ENCODE results near the gene HOXD12. TPM values are rescaled to one million over a fixed set of nuclear protein-coding genes. Genes with fewer than 3 reads are reported as not detected.

Gene HOXD12, protein sequence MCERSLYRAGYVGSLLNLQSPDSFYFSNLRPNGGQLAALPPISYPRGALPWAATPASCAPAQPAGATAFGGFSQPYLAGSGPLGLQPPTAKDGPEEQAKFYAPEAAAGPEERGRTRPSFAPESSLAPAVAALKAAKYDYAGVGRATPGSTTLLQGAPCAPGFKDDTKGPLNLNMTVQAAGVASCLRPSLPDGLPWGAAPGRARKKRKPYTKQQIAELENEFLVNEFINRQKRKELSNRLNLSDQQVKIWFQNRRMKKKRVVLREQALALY
- total RNA-seq, result not detected

DNA sequence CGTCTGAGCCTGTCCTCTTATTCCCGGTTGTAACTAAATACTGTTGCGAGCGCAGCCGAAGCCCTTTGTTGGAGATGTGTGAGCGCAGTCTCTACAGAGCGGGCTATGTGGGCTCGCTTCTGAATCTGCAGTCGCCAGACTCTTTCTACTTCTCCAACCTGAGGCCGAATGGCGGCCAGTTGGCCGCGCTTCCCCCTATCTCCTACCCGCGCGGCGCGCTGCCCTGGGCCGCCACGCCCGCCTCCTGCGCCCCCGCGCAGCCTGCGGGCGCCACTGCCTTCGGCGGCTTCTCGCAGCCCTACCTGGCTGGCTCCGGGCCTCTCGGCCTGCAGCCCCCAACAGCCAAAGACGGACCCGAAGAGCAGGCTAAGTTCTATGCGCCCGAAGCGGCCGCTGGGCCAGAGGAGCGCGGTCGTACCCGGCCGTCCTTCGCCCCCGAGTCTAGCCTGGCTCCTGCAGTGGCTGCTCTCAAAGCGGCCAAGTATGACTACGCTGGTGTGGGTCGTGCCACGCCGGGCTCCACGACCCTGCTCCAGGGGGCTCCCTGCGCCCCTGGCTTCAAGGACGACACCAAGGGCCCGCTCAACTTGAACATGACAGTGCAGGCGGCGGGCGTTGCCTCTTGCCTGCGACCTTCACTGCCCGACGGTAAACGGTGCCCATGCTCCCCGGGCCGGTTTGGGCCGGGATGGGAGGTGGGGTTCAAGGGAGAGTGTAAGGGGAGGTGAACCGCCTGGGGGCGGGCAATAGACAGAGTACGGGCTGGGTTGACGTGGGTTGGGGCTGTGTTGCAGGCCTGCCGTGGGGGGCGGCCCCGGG is at the start of gene HOXD12:
Gene HOXD12 (plus strand): TSS at position 68 of the 819 bp plus-strand sequence. CDS start 7 bp downstream, at position 75.
- Mint-ChIP-seq H3K9me3 (no peaks in the 10 kb centered on the region), H3K4me1 (peaks cover 4% of the 10 kb centered on the region), H3K27ac (no peak within 1 kb of the TSS), H3K36me3 (ENCODE audit: low read depth) (peaks cover under 1% of the 10 kb centered on the region), H3K4me3 (no peak within 1 kb of the TSS), H3K27me3 (peaks cover 72% of the 10 kb centered on the region)
- ATAC-seq (replicated peaks), result no peak

DNA sequence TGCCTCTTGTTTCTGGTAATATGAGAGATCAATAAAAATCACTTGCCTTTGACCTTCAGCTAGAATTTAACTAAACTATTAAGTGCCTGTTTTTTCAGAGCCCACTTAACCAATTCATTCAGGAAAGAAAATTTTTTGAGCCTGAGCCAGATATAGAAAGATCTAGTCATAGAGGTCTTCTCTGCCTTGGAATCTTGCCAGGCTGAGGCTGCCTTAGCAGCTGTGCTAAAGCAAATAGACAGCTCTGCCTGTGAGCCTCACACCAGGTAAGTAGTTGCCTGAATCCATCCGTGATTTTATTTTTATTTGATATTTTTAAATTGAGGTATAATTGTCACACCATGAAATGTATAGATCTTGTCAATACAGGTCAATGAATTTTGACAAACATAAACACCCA is 43.2 kb upstream of the HOXD12 start:
- no peak overlapping the region for H3K4me3 Mint-ChIP-seq
- H3K4me1 Mint-ChIP-seq, result no peaks in the 10 kb centered on the region
- no peak overlapping the region for H3K27ac Mint-ChIP-seq
- peaks cover 55% of the 10 kb centered on the region for H3K27me3 Mint-ChIP-seq
- no peaks in the 10 kb centered on the region for H3K9me3 Mint-ChIP-seq
- no peak for ATAC-seq (replicated peaks)
- no peaks in the 10 kb centered on the region for H3K36me3 Mint-ChIP-seq (ENCODE audit: low read depth)

DNA sequence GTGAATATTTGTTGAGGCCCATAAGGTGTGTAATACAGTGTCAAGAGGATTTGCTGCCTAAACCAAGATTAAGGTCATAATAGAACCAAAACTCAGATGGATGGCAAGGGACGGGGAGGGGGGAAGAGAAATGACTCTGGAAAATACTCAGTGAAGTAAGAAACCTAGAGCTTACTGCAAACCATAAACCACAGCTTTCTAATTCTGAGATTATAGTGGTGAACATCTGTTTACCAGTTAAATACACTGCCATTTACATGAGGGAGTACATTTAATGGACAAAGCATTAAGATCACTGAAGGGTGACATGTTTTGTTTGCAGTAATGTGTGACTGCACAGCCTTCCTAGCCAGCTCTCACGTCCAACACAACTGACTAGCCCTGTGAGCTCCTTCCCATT is 35.6 kb upstream of the HOXD12 start:
- Mint-ChIP-seq H3K9me3 (no peaks in the 10 kb centered on the region), H3K4me3 (no peak overlapping the region), H3K4me1 (no peaks in the 10 kb centered on the region), H3K27ac (no peak overlapping the region), H3K27me3 (peaks cover 64% of the 10 kb centered on the region), H3K36me3 (ENCODE audit: low read depth) (no peaks in the 10 kb centered on the region)
- peak; percentile 52 for ATAC-seq (replicated peaks)

DNA sequence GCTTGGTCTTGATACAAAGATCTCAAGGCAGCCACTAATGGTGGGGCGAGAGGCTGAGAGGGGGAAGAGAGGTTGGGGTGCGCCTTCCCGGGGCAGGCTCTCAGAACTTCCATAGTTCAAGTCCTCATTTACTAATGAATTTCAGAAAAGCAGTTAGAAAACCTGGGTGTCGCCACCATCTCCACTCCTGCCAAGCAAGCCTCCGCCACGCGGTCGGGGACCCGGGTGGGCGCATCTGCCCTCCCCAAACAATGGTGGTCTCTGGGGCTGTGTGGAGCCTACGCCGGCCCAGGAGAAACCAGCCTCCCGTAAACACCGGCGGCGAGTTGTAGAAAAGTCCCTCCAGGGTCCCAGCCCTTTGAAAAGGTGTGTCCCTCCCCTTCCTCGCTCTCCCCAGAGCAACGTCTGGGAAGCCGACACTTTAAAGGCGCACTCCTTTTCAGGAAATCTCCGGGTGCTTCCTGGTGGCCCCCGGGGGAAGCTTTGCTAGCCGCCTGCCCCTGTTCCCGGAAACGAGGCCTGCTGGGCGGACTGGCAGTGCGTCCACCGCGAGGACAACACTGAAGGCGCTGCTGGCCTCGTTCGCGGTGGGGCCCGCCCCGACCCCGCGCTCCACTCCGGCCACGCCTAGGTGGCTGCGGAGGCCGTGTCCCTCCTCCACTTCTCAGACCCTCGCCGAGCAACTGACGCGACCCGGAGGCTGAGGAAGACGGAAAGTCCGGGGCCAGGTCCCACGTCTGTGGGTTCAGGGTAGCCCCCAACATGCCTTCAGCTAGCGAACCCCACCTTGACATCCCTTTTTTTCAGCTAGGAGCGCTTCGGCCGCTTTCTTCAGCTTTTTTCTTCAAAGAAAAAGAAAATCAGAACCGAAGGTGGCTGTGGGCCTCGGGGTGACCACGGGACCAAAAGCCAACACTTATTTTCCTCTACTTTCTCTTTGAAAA is 32.7 kb upstream of the HOXD12 start:
- no peaks in the 10 kb centered on the region for H3K9me3 Mint-ChIP-seq
- no peak for ATAC-seq (replicated peaks)
- no peak overlapping the region for H3K27ac Mint-ChIP-seq
- H3K4me1 Mint-ChIP-seq, result no peaks in the 10 kb centered on the region
- H3K36me3 Mint-ChIP-seq (ENCODE audit: low read depth), result no peaks in the 10 kb centered on the region
- H3K4me3 Mint-ChIP-seq, result no peak overlapping the region
- peaks cover 73% of the 10 kb centered on the region for H3K27me3 Mint-ChIP-seq

DNA sequence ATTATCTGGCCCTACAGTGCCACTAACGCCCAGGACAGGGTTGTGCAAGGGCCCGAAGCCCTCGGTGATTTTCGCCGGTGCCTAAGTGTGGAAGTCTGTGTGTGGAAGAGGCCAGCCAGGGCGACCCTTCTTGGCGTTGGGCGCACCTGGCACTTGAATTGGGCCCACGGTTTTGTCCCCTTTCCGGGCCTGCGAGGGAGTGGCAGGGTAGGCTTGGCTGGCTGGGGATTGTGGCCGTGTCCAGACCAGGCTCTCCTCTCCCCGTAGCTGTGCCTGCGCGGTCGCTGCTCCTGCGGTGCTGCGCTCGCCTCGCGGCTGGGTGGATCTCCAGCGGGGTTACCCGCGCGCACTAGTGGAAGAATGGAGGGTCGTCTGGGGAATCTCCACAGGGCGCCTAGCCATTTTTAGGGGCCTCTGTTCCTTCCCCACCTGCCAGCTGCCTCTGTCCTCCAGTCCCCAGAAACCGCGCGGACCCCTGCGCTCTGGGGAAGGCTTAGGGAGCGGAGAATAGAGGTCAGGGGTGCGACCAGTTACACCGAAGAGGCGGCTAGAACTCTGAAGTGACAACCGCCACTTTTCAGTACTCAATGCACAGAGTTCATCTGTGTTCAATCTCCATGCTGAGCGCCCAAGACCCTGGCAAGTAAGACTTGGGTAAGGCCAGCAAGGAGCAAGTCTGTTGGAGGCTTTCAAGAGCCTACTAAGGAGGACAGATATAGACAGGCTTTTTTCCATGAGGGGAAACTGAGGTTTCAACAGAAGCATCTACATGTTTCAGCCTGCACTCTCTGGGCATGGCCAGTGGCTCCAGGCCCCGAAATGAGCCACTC is 31.8 kb upstream of the HOXD12 start:
- no peaks in the 10 kb centered on the region for H3K4me1 Mint-ChIP-seq
- no peak for ATAC-seq (replicated peaks)
- H3K27ac Mint-ChIP-seq, result no peak overlapping the region
- no peaks in the 10 kb centered on the region for H3K9me3 Mint-ChIP-seq
- H3K36me3 Mint-ChIP-seq (ENCODE audit: low read depth), result no peaks in the 10 kb centered on the region
- peaks cover 70% of the 10 kb centered on the region for H3K27me3 Mint-ChIP-seq
- no peak overlapping the region for H3K4me3 Mint-ChIP-seq

DNA sequence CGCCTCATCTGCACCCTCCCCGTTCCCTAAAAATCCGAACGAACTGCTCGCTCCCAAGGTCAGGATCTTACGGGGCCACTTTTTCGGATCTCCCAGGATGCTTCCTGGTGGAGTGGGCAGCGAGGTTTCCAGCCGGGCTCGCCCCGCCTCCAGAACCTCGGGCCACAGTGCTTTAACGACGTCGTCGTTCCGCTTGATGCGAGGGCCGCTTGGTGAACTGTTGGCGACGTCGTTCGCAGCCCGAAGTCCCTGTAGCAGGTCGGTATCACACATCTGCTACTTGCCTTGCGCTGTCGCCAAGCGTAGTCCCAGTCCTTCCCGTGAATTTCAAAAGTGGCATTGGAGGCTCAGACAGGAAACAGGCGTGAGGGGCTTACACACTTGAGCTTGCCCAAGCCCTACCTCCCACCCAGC is 31.2 kb upstream of the HOXD12 start:
- H3K4me3 Mint-ChIP-seq, result no peak overlapping the region
- no peaks in the 10 kb centered on the region for H3K9me3 Mint-ChIP-seq
- no peak for ATAC-seq (replicated peaks)
- peaks cover 72% of the 10 kb centered on the region for H3K27me3 Mint-ChIP-seq
- no peaks in the 10 kb centered on the region for H3K36me3 Mint-ChIP-seq (ENCODE audit: low read depth)
- H3K27ac Mint-ChIP-seq, result no peak overlapping the region
- H3K4me1 Mint-ChIP-seq, result no peaks in the 10 kb centered on the region

DNA sequence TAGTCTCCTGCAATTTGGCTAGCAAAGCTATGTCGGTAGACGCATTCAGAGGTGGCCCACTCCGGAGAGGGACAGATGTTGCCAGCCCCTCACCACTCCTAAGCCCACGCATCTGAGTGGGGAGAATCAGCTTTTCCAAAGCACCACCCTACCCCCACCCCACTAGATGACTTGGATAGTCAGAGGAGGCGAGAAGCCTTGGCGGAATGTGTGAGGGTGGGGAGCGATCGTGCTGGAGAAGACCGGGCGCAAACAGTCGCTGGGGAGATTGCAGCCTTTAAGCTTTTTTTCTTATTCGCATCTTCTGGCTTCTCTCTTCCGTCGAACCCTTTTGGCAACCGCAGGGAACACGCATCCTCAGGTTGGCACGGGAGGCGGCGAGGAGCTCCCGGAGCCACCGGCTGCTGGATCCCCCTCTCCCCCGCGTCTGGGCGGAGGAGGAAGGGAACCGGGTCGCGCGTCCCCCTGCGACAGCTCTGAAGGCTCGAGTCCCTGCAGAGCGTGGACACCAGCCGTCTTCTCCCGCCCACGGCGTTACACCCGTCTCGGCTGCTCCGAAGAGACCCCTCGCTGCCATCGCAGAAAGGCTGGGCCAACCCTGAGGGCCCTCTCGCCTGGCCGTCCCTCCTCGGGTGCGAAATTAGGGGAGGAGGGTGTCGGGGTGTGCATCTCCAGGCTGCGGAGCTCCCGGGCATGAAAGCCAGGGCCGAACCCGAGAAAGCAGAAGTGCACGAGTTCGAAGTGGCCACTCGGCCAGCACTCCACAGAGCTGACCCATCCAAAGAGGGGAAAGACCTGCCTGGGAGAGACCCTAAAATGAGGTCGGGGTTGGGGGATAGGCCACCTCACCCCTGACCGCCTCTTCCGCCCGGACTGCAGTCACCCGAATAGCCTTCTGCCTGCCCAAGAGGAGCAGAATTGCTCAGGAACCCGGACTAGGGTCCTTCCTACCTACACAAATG is 28.0 kb upstream of the HOXD12 start:
- no peak overlapping the region for H3K27ac Mint-ChIP-seq

DNA sequence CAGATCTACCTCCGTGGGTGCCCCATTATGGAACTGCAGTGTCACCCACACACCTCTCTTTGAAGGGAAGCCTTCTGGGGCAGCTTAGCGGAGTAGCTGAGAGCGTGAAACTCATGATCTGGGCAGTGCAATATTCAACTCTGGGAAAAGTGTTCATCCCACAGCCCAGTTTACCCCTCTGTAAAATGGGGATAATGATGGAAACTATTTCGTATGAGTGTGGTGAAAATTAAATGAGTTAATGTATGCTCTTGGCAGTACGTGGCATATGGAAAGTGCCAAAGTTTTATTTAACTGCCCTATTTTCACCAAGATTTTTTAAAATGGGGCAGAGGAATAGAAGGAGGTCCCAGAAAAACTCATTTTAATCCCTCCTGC is 27.3 kb upstream of the HOXD12 start:
- H3K4me3 Mint-ChIP-seq, result no peak overlapping the region
- H3K36me3 Mint-ChIP-seq (ENCODE audit: low read depth), result no peaks in the 10 kb centered on the region
- H3K4me1 Mint-ChIP-seq, result no peaks in the 10 kb centered on the region
- H3K27me3 Mint-ChIP-seq, result peaks cover 78% of the 10 kb centered on the region
- H3K9me3 Mint-ChIP-seq, result peaks cover 3% of the 10 kb centered on the region
- H3K27ac Mint-ChIP-seq, result no peak overlapping the region
- ATAC-seq (replicated peaks), result no peak

More for the DNA sequence above, 28.0 kb upstream of the HOXD12 start:
- peaks cover 77% of the 10 kb centered on the region for H3K27me3 Mint-ChIP-seq
- H3K4me3 Mint-ChIP-seq, result no peak overlapping the region
- no peaks in the 10 kb centered on the region for H3K36me3 Mint-ChIP-seq (ENCODE audit: low read depth)
- H3K9me3 Mint-ChIP-seq, result peaks cover 3% of the 10 kb centered on the region
- no peak for ATAC-seq (replicated peaks)
- H3K4me1 Mint-ChIP-seq, result no peaks in the 10 kb centered on the region

DNA sequence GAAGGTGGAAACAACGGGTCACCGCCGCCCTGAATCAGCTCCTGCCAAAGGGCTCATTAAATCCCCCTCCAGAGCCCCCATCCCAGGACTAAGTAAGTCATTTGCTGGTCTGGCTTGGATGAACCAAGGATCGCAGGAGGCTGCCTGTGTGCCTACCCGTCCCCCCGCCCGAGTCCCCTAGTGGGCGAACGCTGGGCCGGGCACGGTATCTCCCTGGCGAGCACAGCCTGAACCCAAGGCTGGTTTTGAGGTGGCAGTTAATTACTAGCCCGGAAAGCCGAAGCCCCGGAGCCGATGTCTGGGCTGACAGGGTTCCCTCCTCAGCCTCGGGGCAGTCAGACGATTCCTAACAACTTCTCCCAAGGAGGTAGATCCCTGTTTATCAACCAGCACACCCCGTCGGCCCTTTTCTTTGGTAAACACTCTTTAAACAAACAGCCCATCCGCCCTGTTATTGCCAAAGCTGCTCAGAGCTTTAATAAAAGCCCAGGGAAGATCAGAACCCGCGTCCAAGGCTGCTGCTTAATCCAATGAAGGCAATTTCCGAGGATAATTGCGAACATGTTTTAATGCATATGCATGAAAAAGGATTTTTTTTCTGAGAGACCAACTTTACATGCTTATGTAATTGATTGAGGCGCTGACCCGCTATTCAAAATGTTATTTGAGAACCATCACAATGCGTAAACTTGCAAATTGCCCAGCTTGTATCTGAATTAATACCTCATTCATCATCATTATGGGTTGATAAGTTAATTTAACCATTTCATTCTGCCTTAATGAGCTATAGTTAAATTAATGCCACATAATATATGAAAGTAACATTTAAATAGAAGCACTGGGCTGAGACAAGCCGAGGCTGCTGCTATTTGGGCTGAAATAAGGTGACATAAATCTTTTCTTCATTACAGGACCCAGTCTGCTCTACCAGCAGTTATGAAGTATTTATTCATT is 26.4 kb upstream of the HOXD12 start:
- H3K36me3 Mint-ChIP-seq (ENCODE audit: low read depth), result peaks cover 1% of the 10 kb centered on the region
- H3K27me3 Mint-ChIP-seq, result peaks cover 75% of the 10 kb centered on the region
- ATAC-seq (replicated peaks), result no peak
- no peaks in the 10 kb centered on the region for H3K4me1 Mint-ChIP-seq
- H3K9me3 Mint-ChIP-seq, result peaks cover 3% of the 10 kb centered on the region
- no peak overlapping the region for H3K27ac Mint-ChIP-seq
- no peak overlapping the region for H3K4me3 Mint-ChIP-seq

DNA sequence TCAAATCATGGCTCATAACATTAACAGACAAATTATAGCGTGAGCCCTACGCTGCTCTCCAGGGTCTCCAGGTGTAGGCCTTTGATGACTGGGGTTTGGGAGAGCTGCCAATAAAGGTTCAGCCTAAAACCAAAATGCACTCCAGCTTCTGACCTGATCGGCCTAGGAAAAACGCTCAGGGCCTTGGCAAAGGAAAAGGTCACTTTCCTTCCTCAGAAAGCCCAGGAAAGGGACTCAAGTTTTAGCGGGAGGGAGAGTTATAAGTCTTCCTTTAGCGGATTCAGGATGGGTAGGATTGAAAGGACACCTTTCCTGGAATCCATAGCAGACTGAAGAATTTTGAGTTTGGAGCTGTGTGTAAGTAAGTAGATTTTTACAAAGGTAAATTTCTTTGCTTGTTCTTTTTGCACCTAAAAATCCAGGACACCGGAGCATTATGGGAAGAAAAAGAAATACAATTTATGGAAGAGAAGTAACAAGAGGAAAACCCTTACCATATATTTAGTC is 24.6 kb upstream of the HOXD12 start:
- H3K4me1 Mint-ChIP-seq, result no peaks in the 10 kb centered on the region
- H3K27ac Mint-ChIP-seq, result no peak overlapping the region
- peaks cover 73% of the 10 kb centered on the region for H3K27me3 Mint-ChIP-seq
- no peak overlapping the region for H3K4me3 Mint-ChIP-seq
- ATAC-seq (replicated peaks), result no peak
- H3K9me3 Mint-ChIP-seq, result peaks cover 7% of the 10 kb centered on the region
- H3K36me3 Mint-ChIP-seq (ENCODE audit: low read depth), result peaks cover 14% of the 10 kb centered on the region

DNA sequence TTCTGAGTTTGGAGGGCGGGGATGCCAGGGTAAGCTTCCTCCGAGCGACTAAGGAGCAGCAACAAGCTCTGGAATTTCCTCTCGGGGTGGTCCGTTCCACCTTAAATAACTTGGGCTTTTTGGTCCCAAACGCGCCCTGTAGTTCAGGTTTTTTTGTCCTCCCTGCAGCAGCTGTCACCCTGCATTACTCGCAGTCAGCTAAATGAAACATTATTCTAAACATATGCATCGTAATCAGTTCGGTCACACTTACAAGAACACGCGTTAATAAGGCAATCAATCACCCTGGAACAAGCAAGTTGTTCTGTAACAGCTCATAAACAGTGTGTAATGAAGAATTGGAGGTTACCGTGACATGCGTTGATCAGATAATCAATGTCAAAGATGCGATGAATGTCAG is 24.1 kb upstream of the HOXD12 start:
- Mint-ChIP-seq H3K27me3 (peaks cover 68% of the 10 kb centered on the region), H3K4me1 (no peaks in the 10 kb centered on the region), H3K36me3 (ENCODE audit: low read depth) (peaks cover 14% of the 10 kb centered on the region), H3K27ac (no peak overlapping the region), H3K9me3 (peaks cover 7% of the 10 kb centered on the region), H3K4me3 (no peak overlapping the region)
- ATAC-seq (replicated peaks), result no peak

DNA sequence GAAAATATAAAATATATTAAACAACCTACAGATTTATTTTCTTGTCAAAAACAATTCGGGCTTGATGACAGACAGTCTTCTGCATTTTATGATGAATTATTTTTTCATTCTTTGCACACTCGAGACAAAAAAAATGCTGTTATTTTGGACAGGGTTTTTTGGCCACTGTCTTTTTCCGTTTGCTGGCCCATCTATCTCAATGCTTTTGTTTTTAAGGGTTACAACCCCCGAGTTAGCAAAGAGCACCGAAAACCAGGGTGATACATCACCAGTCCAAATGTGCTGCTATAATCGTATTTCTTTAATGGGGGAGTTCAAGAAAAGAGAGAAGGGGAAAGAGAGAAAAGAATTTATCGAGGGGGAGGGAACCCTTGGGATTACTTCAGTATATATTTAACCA is 23.5 kb upstream of the HOXD12 start:
- ATAC-seq (replicated peaks), result no peak
- no peak overlapping the region for H3K27ac Mint-ChIP-seq
- no peak overlapping the region for H3K4me3 Mint-ChIP-seq
- H3K36me3 Mint-ChIP-seq (ENCODE audit: low read depth), result peaks cover 17% of the 10 kb centered on the region
- peaks cover 63% of the 10 kb centered on the region for H3K27me3 Mint-ChIP-seq
- peaks cover 7% of the 10 kb centered on the region for H3K9me3 Mint-ChIP-seq
- H3K4me1 Mint-ChIP-seq, result no peaks in the 10 kb centered on the region
